Epithelial cell of esophagus (primary cell): ENCODE results near the gene TMEM86B.

Experiments used
- DNase-seq: peaks from one replicate; pipeline ENCODE4 v3.0.0; 2010; ENCODE audit warnings: low read depth
- H3K4me3 ChIP-seq: 2 replicates; pipeline ENCODE4 v1.5.1; 2011; ENCODE audit warnings: mild to moderate bottlenecking, low read length, control low read depth
- TF ChIP-seq, protein P1 (sequence below): IDR thresholded peaks from 2 replicates; pipeline ENCODE4 v1.5.1; 2011; ENCODE audit warnings: low read depth, mild to moderate bottlenecking, low read length, control low read depth, inconsistent platforms; ENCODE audit not compliant: insufficient read depth; ENCODE audit errors: missing control alignments

The TMEM86B gene

DNA sequence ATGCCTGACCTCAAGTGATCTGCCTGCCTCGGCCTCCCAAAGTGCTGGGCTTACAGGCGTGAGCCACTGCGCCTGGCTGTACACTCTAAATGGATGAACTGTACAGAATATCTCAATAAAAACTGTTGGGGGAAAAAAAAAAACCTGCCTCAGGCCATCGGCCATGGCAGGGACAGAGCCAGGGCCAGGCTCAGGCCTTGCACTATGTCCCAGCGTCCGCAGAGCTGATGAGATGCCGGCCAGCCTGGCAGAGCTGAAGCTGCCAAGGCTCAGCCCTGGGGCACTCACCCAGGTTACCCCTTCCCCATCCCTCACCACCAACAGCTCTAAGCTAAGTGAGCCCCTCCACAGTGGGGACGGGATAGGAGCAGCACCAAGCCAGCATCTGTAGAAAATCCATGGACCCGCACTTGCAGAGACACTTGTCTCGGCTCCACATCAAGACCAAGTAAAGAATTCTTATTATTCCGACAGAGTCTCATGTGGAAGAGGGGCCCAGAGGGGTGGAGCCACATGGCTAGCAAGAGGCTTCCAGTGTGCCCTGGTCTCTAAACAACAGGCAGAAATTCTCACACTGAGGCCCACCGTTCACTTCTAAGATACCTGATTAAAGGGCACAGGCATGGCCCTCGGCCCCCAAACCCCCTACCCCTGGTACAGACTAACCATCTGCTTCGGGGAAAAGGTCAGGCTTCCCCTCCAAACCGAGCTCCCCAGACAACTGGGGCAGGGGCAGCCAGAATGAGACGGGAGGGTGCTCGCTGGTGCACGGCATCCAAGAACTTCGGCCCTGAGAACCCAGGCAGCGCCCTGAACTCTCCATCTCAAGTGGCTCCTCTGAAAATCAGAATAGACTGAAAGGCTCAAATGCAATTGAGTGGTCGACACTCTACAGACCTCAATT lies 24.4 kb upstream of the TMEM86B start:
- TF ChIP-seq, protein P1, sequence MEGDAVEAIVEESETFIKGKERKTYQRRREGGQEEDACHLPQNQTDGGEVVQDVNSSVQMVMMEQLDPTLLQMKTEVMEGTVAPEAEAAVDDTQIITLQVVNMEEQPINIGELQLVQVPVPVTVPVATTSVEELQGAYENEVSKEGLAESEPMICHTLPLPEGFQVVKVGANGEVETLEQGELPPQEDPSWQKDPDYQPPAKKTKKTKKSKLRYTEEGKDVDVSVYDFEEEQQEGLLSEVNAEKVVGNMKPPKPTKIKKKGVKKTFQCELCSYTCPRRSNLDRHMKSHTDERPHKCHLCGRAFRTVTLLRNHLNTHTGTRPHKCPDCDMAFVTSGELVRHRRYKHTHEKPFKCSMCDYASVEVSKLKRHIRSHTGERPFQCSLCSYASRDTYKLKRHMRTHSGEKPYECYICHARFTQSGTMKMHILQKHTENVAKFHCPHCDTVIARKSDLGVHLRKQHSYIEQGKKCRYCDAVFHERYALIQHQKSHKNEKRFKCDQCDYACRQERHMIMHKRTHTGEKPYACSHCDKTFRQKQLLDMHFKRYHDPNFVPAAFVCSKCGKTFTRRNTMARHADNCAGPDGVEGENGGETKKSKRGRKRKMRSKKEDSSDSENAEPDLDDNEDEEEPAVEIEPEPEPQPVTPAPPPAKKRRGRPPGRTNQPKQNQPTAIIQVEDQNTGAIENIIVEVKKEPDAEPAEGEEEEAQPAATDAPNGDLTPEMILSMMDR, result no peak
- no peak overlapping the region for H3K4me3 ChIP-seq
- DNase-seq, result no peak

DNA sequence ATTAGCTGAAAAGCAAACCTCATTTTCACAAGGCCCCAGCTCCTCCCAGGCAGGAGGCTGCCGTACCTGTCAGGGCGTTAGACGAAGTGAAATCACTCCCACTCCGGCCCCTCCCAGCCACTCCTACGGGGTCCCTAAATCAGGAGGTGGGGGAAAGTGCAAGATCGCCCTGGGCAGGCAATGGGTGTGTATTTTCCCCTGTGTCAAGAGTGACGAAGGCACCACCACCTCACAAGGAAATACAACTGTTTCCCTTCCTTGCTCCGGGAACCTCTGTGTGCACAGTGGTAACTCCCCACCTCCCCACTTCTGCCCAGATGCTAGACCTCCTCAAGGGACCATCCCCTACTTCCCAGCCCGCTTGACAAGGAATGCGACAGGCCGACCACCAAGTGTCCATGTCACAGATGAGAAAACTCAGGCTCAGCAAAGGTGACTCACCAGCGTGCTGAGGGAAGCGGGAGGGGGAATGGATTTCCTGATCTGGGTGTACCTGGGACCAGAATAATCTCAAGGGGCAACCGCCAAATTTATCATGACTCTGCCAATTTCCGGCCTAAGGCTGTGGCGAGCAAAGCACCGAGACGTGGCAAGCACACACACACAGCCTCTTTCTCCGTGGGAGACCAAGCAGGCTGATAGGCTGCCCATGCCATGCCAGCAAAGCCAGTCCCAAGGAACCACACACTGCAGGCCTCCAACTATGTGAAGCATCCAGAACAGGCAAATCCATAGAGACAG lies 22.9 kb upstream of the TMEM86B start:
- no peak overlapping the region for H3K4me3 ChIP-seq
- TF ChIP-seq, protein P1, result no peak
- DNase-seq, result peak; percentile 44

DNA sequence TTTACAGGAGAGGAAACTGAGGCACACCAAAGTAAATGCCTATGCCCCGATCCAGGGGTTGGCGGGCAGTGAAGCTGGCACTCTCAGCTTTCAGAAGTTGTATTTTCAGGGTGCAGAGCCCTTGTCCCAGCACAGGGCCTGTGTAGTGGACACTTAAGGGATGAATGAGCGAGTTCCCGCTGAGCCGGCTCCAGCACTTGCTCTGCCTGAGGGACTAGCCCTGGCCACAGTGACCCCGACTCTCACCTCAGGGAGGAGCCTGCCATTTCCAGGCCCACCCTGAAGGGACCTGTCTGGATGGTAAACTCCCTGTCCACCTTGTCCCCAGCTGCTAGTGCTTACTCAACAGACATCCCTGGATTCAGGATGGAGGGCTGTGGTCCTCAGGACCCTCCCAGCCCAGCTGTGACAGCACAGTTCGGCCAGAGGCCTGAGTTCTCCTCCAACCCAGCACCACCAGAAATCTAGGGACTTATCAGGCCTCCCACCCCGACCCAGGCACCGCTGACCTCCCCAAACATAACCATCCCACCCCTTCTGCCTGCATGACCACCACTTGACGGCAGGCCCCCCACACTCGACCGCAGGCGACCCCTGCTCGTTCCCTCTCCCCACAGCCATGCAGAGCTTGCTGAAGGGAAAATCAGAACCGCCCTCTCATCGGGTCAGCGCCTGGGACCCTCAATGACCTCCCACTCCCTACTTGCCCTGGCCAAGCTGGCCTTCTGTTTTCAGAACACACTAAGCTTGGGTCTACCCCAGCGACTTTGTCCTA lies 21.9 kb upstream of the TMEM86B start:
- no peak overlapping the region for H3K4me3 ChIP-seq
- TF ChIP-seq, protein P1, result no peak
- DNase-seq, result no peak

DNA sequence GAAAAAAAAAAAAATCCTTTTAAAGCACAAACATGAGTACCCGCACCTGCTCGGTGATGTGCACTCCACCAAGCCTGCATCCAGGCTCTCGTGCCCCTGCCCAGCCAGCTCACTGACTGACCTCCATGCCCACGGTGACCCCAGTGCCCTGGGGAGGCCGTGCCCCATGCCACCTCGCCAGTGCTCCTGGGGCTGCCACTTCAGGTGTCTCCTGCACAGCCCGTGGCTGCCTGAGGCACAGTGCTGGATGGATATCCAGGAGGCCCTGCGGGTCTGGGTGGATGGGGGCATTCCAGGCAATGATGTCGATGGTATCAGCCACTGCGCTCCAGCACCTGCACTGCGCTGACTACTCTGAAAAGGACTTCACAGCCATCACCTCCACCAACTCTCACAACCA lies 21.3 kb upstream of the TMEM86B start:
- no peak for DNase-seq
- H3K4me3 ChIP-seq, result no peak overlapping the region
- TF ChIP-seq, protein P1, result no peak

DNA sequence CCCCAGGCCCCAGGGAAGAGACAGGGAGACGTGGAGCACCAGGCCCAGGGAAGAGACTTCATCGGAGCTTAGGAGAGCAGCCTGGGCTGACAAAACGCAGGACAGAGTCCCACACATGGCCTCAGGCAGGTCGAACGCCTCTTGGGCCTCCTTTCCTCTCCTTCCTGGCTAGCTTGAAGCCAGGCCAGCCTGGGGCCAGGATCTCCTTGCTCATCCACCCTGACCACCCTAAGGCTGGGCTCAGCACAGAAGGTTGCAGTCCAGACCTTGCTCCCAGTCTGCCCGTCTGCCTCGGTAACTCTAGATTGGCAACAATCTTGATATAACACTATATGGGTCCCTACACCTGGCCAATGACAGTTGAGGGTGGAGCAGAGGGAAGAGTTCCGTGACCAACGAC lies 20.1 kb upstream of the TMEM86B start:
- TF ChIP-seq, protein P1, result no peak
- DNase-seq, result no peak
- no peak overlapping the region for H3K4me3 ChIP-seq

DNA sequence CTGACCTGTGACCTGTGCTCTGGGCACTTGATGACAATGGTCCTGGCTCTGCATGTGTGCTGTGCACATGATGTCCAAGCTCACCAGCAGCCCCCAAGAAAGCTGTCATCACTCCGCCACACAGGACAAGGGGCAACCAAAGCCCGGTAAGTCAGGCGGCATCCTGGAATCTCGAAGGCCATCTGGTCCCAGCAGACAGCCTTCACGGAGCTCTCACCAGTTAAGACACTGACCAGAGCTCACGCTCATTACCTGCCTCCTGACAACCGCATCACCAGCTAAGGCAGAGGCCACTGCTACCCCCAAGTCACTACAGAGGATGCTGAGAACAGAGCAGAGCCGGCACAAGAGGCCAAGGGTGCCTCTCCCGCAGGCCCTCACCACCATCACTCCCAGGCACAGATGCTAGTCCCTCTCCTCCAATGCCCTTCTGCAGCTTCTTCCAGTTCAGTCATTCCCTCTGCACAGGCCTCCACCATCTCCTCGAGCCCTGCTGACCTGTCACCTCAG lies 19.7 kb upstream of the TMEM86B start:
- DNase-seq, result no peak
- no peak overlapping the region for H3K4me3 ChIP-seq
- TF ChIP-seq, protein P1, result no peak
